MM.1S (cell line): ENCODE data around the gene RINL.

Experiments
- DNase-seq: peaks from one replicate; pipeline ENCODE4 v3.0.0-alpha.2; 2015
- H2AFZ ChIP-seq: fragments of 300-600 bp; sonication (generic); 2 replicates; pipeline ENCODE4 v1.6.0; 2016; ENCODE audit warnings: antibody characterized with exemption, low read length
- H3F3A ChIP-seq: fragments of 300-600 bp; sonication (generic); 2 replicates; pipeline ENCODE4 v1.6.1; 2016; ENCODE audit warnings: mild to moderate bottlenecking, antibody characterized with exemption, low read length, moderate library complexity, mixed read lengths; ENCODE audit not compliant: insufficient read depth
- H3K27ac ChIP-seq: fragments of 300-600 bp; sonication (generic); 2 replicates; pipeline ENCODE4 v1.5.1; 2016; ENCODE audit warnings: mild to moderate bottlenecking, low read length
- H3K27me3 ChIP-seq: fragments of 300-600 bp; sonication (generic); replicated peaks from 2 replicates; pipeline ENCODE4 v1.6.0; 2016; ENCODE audit warnings: low read length; ENCODE audit not compliant: insufficient read depth
- H3K36me3 ChIP-seq: fragments of 300-600 bp; sonication (generic); replicated peaks from 2 replicates; pipeline ENCODE4 v1.6.1; 2016; ENCODE audit warnings: mild to moderate bottlenecking, low read length, mixed read lengths; ENCODE audit not compliant: insufficient read depth
- H3K4me1 ChIP-seq: fragments of 300-600 bp; sonication (generic); 2 replicates; pipeline ENCODE4 v1.6.1; 2016; ENCODE audit warnings: low read length, mixed read lengths
- H3K4me2 ChIP-seq: fragments of 300-600 bp; sonication (generic); 2 replicates; pipeline ENCODE4 v1.6.0; 2016; ENCODE audit warnings: low read depth, low read length
- H3K4me3 ChIP-seq: fragments of 300-600 bp; sonication (generic); 2 replicates; pipeline ENCODE4 v1.5.1; 2016; ENCODE audit warnings: low read length, mixed read lengths
- H3K79me2 ChIP-seq: fragments of 300-600 bp; sonication (generic); 2 replicates; pipeline ENCODE4 v1.6.1; 2016; ENCODE audit warnings: mixed run types, low read length, mixed read lengths
- H3K9ac ChIP-seq: fragments of 300-600 bp; sonication (generic); 2 replicates; pipeline ENCODE4 v1.6.1; 2016; ENCODE audit warnings: low read length, mixed read lengths
- H3K9me2 ChIP-seq: fragments of 300-600 bp; sonication (generic); replicated peaks from 2 replicates; pipeline ENCODE4 v1.6.1; 2016; ENCODE audit warnings: mild to moderate bottlenecking, low read length, mixed read lengths; ENCODE audit not compliant: insufficient read depth
- H3K9me3 ChIP-seq: fragments of 300-600 bp; sonication (generic); replicated peaks from 2 replicates; pipeline ENCODE4 v1.6.1; 2016; ENCODE audit warnings: mild to moderate bottlenecking, low read length, mixed read lengths; ENCODE audit not compliant: insufficient read depth
- H4K20me1 ChIP-seq: fragments of 300-600 bp; sonication (generic); 2 replicates; pipeline ENCODE4 v1.6.1; 2016; ENCODE audit warnings: mild to moderate bottlenecking, low read length, moderate library complexity, mixed read lengths; ENCODE audit not compliant: insufficient read depth
- EZH2 ChIP-seq: fragments of 300-600 bp; sonication (generic); optimal IDR thresholded peaks from 2 replicates; pipeline ENCODE3; 2017; ENCODE audit warnings: low read depth, mild to moderate bottlenecking, antibody characterized with exemption, low read length, mixed read lengths
- EZH2phosphoT487 ChIP-seq: fragments of 300-600 bp; sonication (generic); IDR thresholded peaks from 2 replicates; pipeline ENCODE4 v1.6.1; 2018; ENCODE audit warnings: antibody characterized with exemption, low read length
- TF ChIP-seq, protein P1 (sequence below): fragments of 300-600 bp; sonication (generic); IDR thresholded peaks from 2 replicates; pipeline ENCODE4 v1.5.1; 2016; ENCODE audit warnings: antibody characterized with exemption, low read length, mixed read lengths

RINL gene

DNA sequence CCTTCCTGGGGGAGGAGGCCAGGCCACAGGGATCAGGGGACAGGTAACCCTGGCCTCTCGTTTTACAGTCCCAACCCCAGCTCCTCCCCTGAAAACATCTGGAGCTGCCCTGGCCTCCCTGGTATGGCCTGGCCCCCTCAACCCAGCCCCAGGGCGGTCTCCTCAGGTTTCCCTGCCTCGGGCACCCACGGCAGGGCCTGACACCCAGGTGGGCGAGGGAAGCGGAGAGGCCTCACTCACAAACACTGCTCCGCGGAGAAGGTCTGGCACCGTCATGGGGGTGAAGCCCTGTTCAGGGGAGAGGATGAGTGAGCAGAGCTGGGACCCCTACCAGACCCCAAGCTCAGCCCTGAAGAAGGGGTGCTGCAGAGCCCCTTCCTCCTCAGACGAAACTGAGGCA lies 40.5 kb upstream of the RINL start:
- H3K9me2 ChIP-seq: no peaks in the 10 kb centered on the region
- no peaks in the 10 kb centered on the region for H3K79me2 ChIP-seq
- no peak overlapping the region for H3K9ac ChIP-seq
- no peak for DNase-seq
- H3K4me3 ChIP-seq: no peak overlapping the region
- no peaks in the 10 kb centered on the region for H3K4me1 ChIP-seq
- H2AFZ ChIP-seq: no peak overlapping the region
- H3F3A ChIP-seq: no peaks in the 10 kb centered on the region
- H3K27me3 ChIP-seq: no peaks in the 10 kb centered on the region
- no peaks in the 10 kb centered on the region for H4K20me1 ChIP-seq
- H3K27ac ChIP-seq: no peak overlapping the region
- no peaks in the 10 kb centered on the region for H3K9me3 ChIP-seq
- H3K36me3 ChIP-seq: no peaks in the 10 kb centered on the region
- TF ChIP-seq EZH2phosphoT487 (no peak), EZH2 (no peak)
- TF ChIP-seq, protein P1, sequence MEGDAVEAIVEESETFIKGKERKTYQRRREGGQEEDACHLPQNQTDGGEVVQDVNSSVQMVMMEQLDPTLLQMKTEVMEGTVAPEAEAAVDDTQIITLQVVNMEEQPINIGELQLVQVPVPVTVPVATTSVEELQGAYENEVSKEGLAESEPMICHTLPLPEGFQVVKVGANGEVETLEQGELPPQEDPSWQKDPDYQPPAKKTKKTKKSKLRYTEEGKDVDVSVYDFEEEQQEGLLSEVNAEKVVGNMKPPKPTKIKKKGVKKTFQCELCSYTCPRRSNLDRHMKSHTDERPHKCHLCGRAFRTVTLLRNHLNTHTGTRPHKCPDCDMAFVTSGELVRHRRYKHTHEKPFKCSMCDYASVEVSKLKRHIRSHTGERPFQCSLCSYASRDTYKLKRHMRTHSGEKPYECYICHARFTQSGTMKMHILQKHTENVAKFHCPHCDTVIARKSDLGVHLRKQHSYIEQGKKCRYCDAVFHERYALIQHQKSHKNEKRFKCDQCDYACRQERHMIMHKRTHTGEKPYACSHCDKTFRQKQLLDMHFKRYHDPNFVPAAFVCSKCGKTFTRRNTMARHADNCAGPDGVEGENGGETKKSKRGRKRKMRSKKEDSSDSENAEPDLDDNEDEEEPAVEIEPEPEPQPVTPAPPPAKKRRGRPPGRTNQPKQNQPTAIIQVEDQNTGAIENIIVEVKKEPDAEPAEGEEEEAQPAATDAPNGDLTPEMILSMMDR: no peak
- no peak overlapping the region for H3K4me2 ChIP-seq

DNA sequence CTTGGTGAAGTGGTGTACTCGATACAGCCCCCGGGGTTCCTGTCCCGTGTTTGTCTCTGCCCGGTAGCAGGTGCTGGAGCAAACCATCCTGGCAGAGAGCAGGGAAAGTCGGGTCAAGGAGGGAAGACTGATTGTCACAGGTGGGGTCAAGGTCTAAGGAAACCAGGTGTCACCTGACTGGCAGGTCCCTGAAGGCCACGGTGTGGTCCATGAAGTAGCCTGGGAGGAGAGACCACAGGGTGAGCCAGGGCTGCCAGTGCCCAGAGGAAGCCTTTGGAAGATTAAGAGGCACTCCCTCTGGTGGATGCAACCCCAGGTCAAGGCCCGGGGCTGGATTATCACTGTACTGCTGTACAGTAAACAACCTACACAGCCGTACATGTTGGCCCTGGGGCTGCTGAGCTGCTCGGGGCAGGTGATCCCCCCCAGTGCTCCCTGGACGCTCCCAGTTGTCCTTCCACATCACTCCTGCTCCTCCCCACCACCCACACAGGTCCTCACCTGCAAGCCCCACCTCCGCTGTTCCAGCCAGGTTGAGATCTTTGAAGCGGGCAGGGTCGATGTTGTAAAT lies 39.9 kb upstream of the RINL start:
- Histone ChIP-seq H2AFZ (no peak overlapping the region), H3K36me3 (no peaks in the 10 kb centered on the region), H3K4me2 (no peak overlapping the region), H3F3A (no peaks in the 10 kb centered on the region), H3K4me3 (no peak overlapping the region), H3K79me2 (no peaks in the 10 kb centered on the region), H3K9me3 (no peaks in the 10 kb centered on the region), H4K20me1 (no peaks in the 10 kb centered on the region), H3K27ac (no peak overlapping the region), H3K9me2 (no peaks in the 10 kb centered on the region), H3K9ac (no peak overlapping the region), H3K4me1 (no peaks in the 10 kb centered on the region), H3K27me3 (no peaks in the 10 kb centered on the region)
- no peak for DNase-seq
- no peak for TF ChIP-seq EZH2phosphoT487
- TF ChIP-seq EZH2: no peak
- TF ChIP-seq, protein P1: no peak

DNA sequence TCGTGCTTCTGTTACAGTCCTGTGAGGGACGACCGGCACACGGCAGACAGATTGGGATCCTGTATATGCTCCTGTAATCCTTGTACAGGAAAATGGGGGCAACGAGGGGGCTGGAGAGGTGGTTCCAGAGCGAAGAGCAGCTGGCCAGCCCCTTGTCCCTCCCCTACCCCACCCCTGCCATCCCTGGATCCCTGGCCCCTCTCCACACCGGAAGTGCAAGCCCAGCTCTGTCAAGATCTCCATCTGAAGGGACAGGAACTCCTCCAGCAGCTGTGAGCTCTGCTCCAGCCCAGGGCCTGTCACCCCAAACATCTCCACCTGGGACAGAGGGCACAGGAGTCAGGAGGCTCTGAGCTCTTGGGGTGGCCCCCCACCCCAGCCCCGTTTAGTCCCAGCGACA lies 39.4 kb upstream of the RINL start:
- DNase-seq: no peak
- TF ChIP-seq EZH2phosphoT487 (no peak), EZH2 (no peak)
- TF ChIP-seq, protein P1: no peak
- H3K9me3 ChIP-seq: no peaks in the 10 kb centered on the region
- H3K9ac ChIP-seq: no peak overlapping the region
- H3K27ac ChIP-seq: no peak overlapping the region
- H3K4me2 ChIP-seq: no peak overlapping the region
- H2AFZ ChIP-seq: no peak overlapping the region
- H3F3A ChIP-seq: no peaks in the 10 kb centered on the region
- no peaks in the 10 kb centered on the region for H3K79me2 ChIP-seq
- no peaks in the 10 kb centered on the region for H3K27me3 ChIP-seq
- H3K36me3 ChIP-seq: no peaks in the 10 kb centered on the region
- no peaks in the 10 kb centered on the region for H3K4me1 ChIP-seq
- no peak overlapping the region for H3K4me3 ChIP-seq
- no peaks in the 10 kb centered on the region for H3K9me2 ChIP-seq
- H4K20me1 ChIP-seq: no peaks in the 10 kb centered on the region
